GM12878 (cell line): ENCODE data around the gene KDSR. TPM values are rescaled to one million over a fixed set of nuclear protein-coding genes. Genes with fewer than 3 reads are reported as not detected.

Source experiments
- ZNF592 ChIP-seq: fragments of 450-650 bp; IDR thresholded peaks from 2 replicates; pipeline ENCODE4 v1.6.1; 2017; ENCODE audit warnings: mild to moderate bottlenecking, moderate library complexity
- polyA plus RNA-seq, 11 experiments: library from polyadenylated mRNA; depleted of rRNA in 4 of 11; unstranded in 6 of 11; stranded (reverse) in 5 of 11; fragments of >200 nt; fragmentation: Nextera tagmentation in 4 of 11; fragmentation: Illumina TruSeq in 1 of 11; extraction: Ambion mirVana in 4 of 11; extraction: Trizol in 1 of 11; gene quantifications; 1 replicate in 1 of 11; 2 replicates in 10 of 11; pipeline versions ENCODE4 v1.2.1 to v1.2.3, GENCODE V29; 2011 to 2016; ENCODE audit warnings: inconsistent platforms in 2 of 11, missing spikeins in 2 of 11, low read depth in 1 of 11
- total RNA-seq, 4 experiments: library from RNA; depleted of rRNA in 3 of 4; stranded (reverse); fragments of >200 nt in 3 of 4; fragmentation: Illumina TruSeq in 1 of 4; extraction: Trizol in 1 of 4; gene quantifications; 2 replicates each; pipeline versions ENCODE4 v1.2.1 to v1.2.3, GENCODE V29; 2013 to 2021
- TF ChIP-seq, protein P1 (sequence below): fragments of 150-350 bp; IDR thresholded peaks from 2 replicates; pipeline ENCODE4 v1.6.1; 2014; ENCODE audit warnings: mild to moderate bottlenecking, low read depth, low read length
- TF ChIP-seq, protein P2 (sequence below): fragments of 450-650 bp; IDR thresholded peaks from 2 replicates; pipeline ENCODE4 v1.6.1; 2017; ENCODE audit warnings: mild to moderate bottlenecking, low read depth, inconsistent platforms; ENCODE audit not compliant: poor library complexity, severe bottlenecking

The KDSR gene
- total and polyA plus RNA-seq, 10 of the 15 experiments (the other 5 are each of a cell fraction or from before 2014, with no cell fraction given): 5.2 to 25.9 (median 14.3) TPM

- no peak for TF ChIP-seq ZNF592
- TF ChIP-seq, protein P1, sequence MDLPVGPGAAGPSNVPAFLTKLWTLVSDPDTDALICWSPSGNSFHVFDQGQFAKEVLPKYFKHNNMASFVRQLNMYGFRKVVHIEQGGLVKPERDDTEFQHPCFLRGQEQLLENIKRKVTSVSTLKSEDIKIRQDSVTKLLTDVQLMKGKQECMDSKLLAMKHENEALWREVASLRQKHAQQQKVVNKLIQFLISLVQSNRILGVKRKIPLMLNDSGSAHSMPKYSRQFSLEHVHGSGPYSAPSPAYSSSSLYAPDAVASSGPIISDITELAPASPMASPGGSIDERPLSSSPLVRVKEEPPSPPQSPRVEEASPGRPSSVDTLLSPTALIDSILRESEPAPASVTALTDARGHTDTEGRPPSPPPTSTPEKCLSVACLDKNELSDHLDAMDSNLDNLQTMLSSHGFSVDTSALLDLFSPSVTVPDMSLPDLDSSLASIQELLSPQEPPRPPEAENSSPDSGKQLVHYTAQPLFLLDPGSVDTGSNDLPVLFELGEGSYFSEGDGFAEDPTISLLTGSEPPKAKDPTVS: no peak
- TF ChIP-seq, protein P2, sequence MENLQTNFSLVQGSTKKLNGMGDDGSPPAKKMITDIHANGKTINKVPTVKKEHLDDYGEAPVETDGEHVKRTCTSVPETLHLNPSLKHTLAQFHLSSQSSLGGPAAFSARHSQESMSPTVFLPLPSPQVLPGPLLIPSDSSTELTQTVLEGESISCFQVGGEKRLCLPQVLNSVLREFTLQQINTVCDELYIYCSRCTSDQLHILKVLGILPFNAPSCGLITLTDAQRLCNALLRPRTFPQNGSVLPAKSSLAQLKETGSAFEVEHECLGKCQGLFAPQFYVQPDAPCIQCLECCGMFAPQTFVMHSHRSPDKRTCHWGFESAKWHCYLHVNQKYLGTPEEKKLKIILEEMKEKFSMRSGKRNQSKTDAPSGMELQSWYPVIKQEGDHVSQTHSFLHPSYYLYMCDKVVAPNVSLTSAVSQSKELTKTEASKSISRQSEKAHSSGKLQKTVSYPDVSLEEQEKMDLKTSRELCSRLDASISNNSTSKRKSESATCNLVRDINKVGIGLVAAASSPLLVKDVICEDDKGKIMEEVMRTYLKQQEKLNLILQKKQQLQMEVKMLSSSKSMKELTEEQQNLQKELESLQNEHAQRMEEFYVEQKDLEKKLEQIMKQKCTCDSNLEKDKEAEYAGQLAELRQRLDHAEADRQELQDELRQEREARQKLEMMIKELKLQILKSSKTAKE: peak; percentile 50
Measured at GRCh38 chr18:63339920-63340484, 27.0 kb downstream of the KDSR start (continued).
